CMK (cell line): ENCODE measurements around the gene FOXP2.
"Not testable (repeated sequence)": the region's sequence is repeated elsewhere in the genome, so short reads cannot be mapped to it uniquely, and the experiment has no call there.

Experiments
- DNase-seq: peaks from one replicate; pipeline ENCODE4 v3.0.0-alpha.2; 2010; ENCODE audit warnings: low read depth

FOXP2 gene

GRCh38 chr7:114502454-114503254, 88.0 kb downstream of the FOXP2 start:
- no peak for DNase-seq

DNA sequence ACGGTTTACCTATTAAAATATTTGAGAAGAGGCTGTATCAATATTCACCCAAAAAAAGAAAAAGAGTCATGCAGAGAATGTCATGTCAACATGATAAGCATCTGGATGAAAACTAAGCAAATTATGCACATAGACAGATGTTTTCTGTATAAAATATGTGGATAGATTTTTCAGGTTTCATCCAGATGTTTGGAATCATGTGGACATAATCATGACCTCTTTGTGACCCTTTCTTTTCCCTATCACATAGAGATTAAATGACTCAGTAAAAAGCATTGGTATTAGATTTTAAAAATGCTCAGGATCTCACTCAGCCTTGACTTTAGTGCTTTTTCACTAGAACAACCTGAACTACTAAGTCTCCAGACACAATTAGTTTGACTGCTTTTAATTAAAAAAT, 90.0 kb downstream of the FOXP2 start:
- no peak for DNase-seq

GRCh38 chr7:114507381-114507780, 92.8 kb downstream of the FOXP2 start:
- DNase-seq = no peak

DNA sequence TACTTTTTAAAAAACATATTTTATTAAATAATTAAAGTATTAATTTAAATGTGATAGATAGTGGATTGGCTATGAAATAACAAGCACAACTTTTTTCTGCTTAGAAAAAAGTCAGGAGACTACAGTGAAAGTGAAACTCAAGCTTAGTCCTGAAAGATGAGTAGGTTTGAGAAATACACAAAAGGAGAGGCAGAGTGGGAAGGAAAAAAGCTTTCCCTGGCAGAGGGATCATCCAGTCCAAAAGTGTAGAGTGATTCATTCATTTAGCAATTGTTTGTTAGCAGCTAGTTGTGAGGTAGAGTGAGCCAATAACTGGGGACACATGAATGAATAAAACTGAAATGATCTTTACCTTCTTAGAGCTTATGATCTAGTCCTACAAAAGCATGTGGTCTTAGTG, 93.5 kb downstream of the FOXP2 start:
- no peak for DNase-seq

- not testable (repeated sequence) for DNase-seq
Measured at GRCh38 chr7:114510824-114511223, 96.2 kb downstream of the FOXP2 start.

- DNase-seq = no peak
Measured at GRCh38 chr7:114519240-114519639, 104.6 kb downstream of the FOXP2 start.

GRCh38 chr7:114522081-114522480, 107.5 kb downstream of the FOXP2 start:
- no peak for DNase-seq

DNA sequence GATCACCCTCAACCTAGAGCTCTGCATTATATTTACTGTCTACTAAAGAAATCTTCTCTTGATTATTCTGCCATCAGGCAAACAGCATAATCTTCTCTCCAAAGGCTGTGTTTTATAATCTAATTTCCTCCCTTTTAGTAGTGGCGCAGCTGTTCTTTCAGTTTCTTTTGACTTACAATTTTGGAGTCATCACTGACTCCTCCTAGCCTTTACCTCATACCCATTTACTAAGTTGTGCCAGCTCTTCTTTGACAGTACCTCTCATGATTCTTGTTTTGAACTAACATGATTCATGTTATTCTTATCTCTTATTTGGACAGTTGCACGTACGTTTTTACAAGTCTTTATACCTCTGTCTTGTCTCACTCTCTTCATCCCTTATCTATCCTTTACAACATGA, 113.0 kb downstream of the FOXP2 start:
- no peak for DNase-seq

DNA sequence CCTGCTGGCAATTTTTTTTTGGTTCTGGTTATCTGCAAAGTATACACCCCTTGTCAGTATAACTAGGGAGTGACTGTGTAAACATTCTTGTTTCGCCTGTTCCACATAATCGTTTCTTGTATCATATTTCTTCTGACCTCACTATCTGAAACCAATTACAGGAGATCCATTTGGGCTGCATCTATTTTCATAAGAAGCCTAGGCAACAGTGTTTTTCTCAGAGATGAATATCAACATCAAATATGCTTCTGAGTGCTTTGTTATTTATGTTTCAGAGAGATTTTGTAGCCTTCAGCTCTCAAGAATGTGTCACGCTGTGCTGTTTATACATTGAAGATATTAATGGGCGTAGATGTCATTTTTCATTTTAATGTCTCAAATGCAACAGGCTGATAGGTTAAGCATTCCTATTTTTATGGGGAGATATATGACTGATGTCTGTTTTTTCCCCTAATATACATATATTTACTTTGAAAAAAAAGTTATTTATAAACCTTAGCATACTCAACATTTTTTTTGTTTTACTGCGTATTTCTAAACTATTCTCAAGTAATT, 115.5 kb downstream of the FOXP2 start:
- no peak for DNase-seq

- DNase-seq = no peak
Measured at GRCh38 chr7:114531326-114531725, 116.7 kb downstream of the FOXP2 start.

- DNase-seq = no peak
Measured at GRCh38 chr7:114533131-114533530, 118.5 kb downstream of the FOXP2 start.

DNA sequence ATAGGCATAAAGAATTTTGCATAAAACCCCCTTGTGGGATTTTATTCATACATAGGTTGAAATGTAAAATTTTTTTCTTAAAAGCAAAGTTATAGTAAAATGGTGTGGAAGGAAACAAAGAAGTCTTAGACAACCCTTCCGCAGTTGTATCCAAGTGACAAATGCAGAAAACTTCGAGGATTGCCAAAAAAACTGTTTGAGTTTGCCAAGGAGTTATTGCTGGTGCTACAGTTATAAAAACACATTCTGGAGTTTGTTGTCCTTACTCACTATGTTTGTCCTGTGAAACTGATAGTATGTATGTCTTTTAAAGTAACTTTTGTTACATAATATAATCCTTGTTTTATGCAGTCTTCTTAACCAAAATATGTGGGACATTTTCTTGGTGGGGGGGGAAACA, 120.3 kb downstream of the FOXP2 start:
- DNase-seq = no peak

DNA sequence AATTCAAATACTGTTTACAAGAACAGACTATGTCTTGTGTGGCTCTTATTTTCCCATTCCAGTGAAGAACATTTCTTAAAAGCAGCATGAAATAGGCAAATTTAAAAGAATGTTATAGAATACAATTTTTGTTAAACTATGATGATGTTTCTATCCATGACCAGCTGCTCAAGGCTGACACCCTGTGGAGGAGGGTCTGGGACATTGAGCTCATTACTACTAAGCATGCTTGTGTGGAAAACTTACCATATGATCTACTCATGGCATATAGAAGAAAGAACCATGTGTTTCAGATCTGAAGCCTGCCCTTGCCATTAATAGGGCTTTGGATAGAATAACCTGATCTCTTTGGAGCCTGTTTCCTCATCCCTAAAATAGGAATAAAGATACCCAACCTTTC, 125.0 kb downstream of the FOXP2 start:
- DNase-seq = no peak

- DNase-seq = no peak
Measured at GRCh38 chr7:114540291-114540690, 125.7 kb downstream of the FOXP2 start.

DNA sequence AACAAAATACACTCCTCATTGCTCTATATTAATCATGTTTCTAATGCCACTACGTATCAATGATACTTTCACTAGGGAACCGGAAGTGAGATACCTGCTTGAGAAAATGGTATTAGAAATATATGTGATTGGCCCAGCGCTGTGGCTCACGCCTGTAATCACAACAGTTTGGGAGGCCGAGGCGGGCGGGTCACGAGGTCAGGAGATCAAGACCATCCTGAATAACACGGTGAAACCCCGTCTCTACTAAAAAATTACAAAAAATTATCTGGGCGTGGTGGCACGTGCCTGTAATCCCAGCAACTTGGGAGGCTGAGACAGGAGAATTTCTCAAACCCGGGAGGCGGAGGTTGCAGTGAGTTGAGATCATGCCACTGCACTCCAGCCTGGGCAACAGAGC, 132.7 kb downstream of the FOXP2 start:
- DNase-seq = not testable (repeated sequence)

GRCh38 chr7:114548081-114548980, 133.7 kb downstream of the FOXP2 start:
- no peak for DNase-seq

GRCh38 chr7:114554781-114555537, 140.3 kb downstream of the FOXP2 start:
- DNase-seq = no peak

DNA sequence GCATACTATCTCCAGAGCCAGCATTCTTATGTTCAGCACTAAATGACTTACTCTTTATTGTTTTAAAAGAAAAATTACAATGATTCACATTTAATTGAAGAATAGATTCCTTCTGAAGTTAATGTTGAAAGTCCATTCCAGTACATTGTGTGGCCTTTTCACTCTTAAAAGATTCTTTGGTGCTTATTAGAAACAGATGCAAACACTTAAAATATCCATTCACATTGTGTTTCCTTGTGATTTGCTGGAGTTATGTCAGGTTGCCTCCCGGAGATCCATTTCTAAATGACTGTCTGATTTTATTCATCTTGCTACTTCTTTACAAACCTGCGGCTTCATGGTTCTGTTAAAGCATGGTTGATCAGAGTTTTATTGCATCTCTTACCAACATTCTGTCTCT, 152.8 kb downstream of the FOXP2 start:
- DNase-seq = no peak

- no peak for DNase-seq
Measured at GRCh38 chr7:114569220-114569619, 154.6 kb downstream of the FOXP2 start.

- no peak for DNase-seq
Measured at GRCh38 chr7:114574384-114574783, 159.8 kb downstream of the FOXP2 start.

GRCh38 chr7:114575098-114575497, 160.5 kb downstream of the FOXP2 start:
- DNase-seq = no peak

DNA sequence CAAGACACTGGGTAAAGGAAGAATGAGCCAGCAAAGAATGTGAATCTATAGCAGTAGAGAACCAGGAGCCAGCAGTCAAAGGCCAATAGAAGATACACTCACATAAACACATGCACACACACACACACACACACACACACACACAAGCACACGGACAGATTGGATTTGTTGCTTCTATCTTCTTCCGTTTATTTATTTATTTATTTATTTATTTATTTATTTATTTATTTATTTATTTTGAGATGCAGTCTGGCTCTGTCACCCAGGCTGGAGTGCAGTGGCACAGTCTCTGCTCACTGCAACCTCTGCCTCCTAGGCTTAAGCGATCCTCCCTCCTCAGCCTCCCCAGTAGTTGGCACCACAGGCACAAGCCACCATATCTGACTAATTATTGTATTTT, 166.3 kb downstream of the FOXP2 start:
- not testable (repeated sequence) for DNase-seq
